K562 (cell line): ENCODE measurements around the gene TBL1X. TPM values are rescaled to one million over a fixed set of nuclear protein-coding genes. Genes with fewer than 3 reads are reported as not detected.

Experiments used
- ATAC-seq: fragments of 200-7000 bp; cut with Tn5 transposase; 3 replicates; pipeline ENCODE4 v1.9.1; 2020; ENCODE audit warnings: moderate library complexity
- BruUV-seq: library from RNA; stranded (reverse); fragments of 400-500 nt; replicated peaks from 2 replicates; lab custom pipeline; 2021; lab: Mats Ljungman, UMichigan
- CTCF ChIA-PET: fragments of 300-600 bp; formaldehyde crosslinking; extraction: SDS; loops from one replicate; lab custom pipeline; 2021; ENCODE audit warnings: low intra/inter-chr PET ratio; lab: Yijun Ruan, JAX
- POLR2A ChIA-PET: fragments of 300-600, 350-650 bp; sonication (Branson Sonifier 250); formaldehyde crosslinking; extraction: SDS; loops from one replicate; lab custom pipeline; 2021; ENCODE audit warnings: antibody characterized with exemption, inconsistent platforms; lab: Yijun Ruan, JAX
- DNase-seq, 4 experiments: peaks; one replicate each; pipeline versions ENCODE4 v3.0.0 to v3.0.0-alpha.2; 2011 to 2018; ENCODE audit warnings: low spot score in 3 of 4, mixed read lengths in 3 of 4; ENCODE audit errors: extremely low read depth in 1 of 4
- FAIRE-seq: peaks from 2 replicates; lab custom pipeline; 2011; peaks lifted over from hg19 to GRCh38; lab: Jason Lieb, UNC
- H2AFZ ChIP-seq: 2 replicates; pipeline ENCODE4 v1.6.0; 2011; ENCODE audit warnings: low read depth, low read length, control low read depth, inconsistent platforms
- H3K27ac ChIP-seq: fragments of 200-600 bp; 3 replicates; pipeline ENCODE4 v1.8.0; 2011; ENCODE audit warnings: low read depth, mild to moderate bottlenecking, control low read depth, inconsistent platforms, low read length, moderate library complexity, mixed read lengths; ENCODE audit errors: extremely low read depth
- H3K27me3 ChIP-seq, 2 experiments: fragments of 300-600 bp in 1 of 2; 2 replicates in 1 of 2; 3 replicates in 1 of 2; pipeline versions ENCODE4 v1.6.0 to v1.8.0; 2011; ENCODE audit warnings: inconsistent platforms in 2 of 2, low read length in 2 of 2, mild to moderate bottlenecking in 1 of 2, mixed read lengths in 1 of 2, moderate library complexity in 1 of 2; ENCODE audit not compliant: control insufficient read depth in 2 of 2, insufficient read depth in 2 of 2
- H3K36me3 ChIP-seq: fragments of 300-600 bp; 3 replicates; pipeline ENCODE4 v1.8.0; 2011; ENCODE audit warnings: mild to moderate bottlenecking, low read length, inconsistent platforms; ENCODE audit not compliant: control insufficient read depth, insufficient read depth
- H3K4me1 ChIP-seq, 2 experiments: fragments of 200-600 bp in 1 of 2; replicated peaks in 1 of 2; 2 replicates in 1 of 2; 3 replicates in 1 of 2; pipeline versions ENCODE4 v1.5.1 to v1.8.0; 2011; ENCODE audit warnings: inconsistent platforms in 2 of 2, low read length in 2 of 2, mild to moderate bottlenecking in 1 of 2, mixed read lengths in 1 of 2, moderate library complexity in 1 of 2; ENCODE audit not compliant: control insufficient read depth in 2 of 2, insufficient read depth in 2 of 2
- H3K4me2 ChIP-seq: 2 replicates; pipeline ENCODE4 v1.6.1; 2011; ENCODE audit warnings: low read length, control low read depth, inconsistent platforms, mixed read lengths; ENCODE audit not compliant: insufficient read depth
- H3K4me3 ChIP-seq: fragments of 200-600 bp; sonication (generic), shearing (Covaris generic); 2 replicates; pipeline ENCODE4 v1.5.1; 2016; ENCODE audit warnings: control low read depth, inconsistent platforms
- H3K79me2 ChIP-seq: fragments of 200-600 bp; 3 replicates; pipeline ENCODE4 v1.8.0; 2011; ENCODE audit warnings: low read length, inconsistent platforms; ENCODE audit not compliant: control insufficient read depth, insufficient read depth
- H3K9ac ChIP-seq, 2 experiments: 2 replicates each; pipeline versions ENCODE4 v1.6.0 to v1.6.1; 2011; ENCODE audit warnings: low read depth in 2 of 2, low read length in 2 of 2, control low read depth in 1 of 2, inconsistent platforms in 1 of 2, mild to moderate bottlenecking in 1 of 2, mixed read lengths in 1 of 2; ENCODE audit not compliant: insufficient read depth in 1 of 2
- H3K9me1 ChIP-seq: one replicate; pipeline ENCODE4 v1.6.0; 2011; ENCODE audit warnings: inconsistent platforms, mild to moderate bottlenecking, low read length, moderate library complexity; ENCODE audit not compliant: control insufficient read depth, insufficient read depth
- H3K9me3 ChIP-seq: replicated peaks from 2 replicates; pipeline ENCODE4 v1.5.1; 2011; ENCODE audit warnings: low read depth, low read length, inconsistent platforms; ENCODE audit not compliant: control insufficient read depth, insufficient read depth
- H4K20me1 ChIP-seq: replicated peaks from 2 replicates; pipeline ENCODE4 v1.6.1; 2011; ENCODE audit warnings: low read length, inconsistent platforms, mixed read lengths; ENCODE audit not compliant: control insufficient read depth, insufficient read depth
- ARID4B ChIP-seq: sonication (generic); formaldehyde crosslinking; IDR thresholded peaks from 2 replicates; pipeline ENCODE4 v1.8.0; 2022; ENCODE audit warnings: mild to moderate bottlenecking, missing genetic modification reagents
- CBX1 ChIP-seq: sonication (generic); IDR thresholded peaks from 2 replicates; pipeline ENCODE4 v1.6.1; 2016; ENCODE audit warnings: antibody characterized with exemption, low read depth, mild to moderate bottlenecking
- FOXA3 ChIP-seq, 2 experiments: fragments of 450-650 bp in 1 of 2; sonication (generic) in 1 of 2; formaldehyde crosslinking; IDR thresholded peaks in 1 of 2; conservative IDR thresholded peaks in 1 of 2; 2 replicates each; pipeline versions ENCODE4 v1.4.0 to v1.8.0; 2020 to 2022; ENCODE audit warnings: mild to moderate bottlenecking in 2 of 2, missing genetic modification reagents in 1 of 2
- L3MBTL2 ChIP-seq: fragments of 450-650 bp; IDR thresholded peaks from 2 replicates; pipeline ENCODE4 v1.6.1; 2016; ENCODE audit warnings: mild to moderate bottlenecking, moderate library complexity
- MAX ChIP-seq: sonication (generic); formaldehyde crosslinking; IDR thresholded peaks from 2 replicates; pipeline ENCODE4 v1.9.0; 2022; ENCODE audit warnings: mild to moderate bottlenecking, missing genetic modification reagents
- RBBP5 ChIP-seq: fragments of 200-600 bp; sonication (generic); IDR thresholded peaks from 2 replicates; pipeline ENCODE4 v1.6.1; 2012; ENCODE audit warnings: borderline replicate concordance, mild to moderate bottlenecking, low read length, control low read depth, inconsistent platforms; ENCODE audit not compliant: insufficient read depth, poor library complexity, severe bottlenecking
- RBFOX2 ChIP-seq: fragments of 200-400 bp; formaldehyde crosslinking; IDR thresholded peaks from 2 replicates; pipeline ENCODE4 v1.6.1; 2017; ENCODE audit warnings: low read depth, mild to moderate bottlenecking, low read length, moderate library complexity
- UBTF ChIP-seq, 2 experiments: IDR thresholded peaks; 2 replicates each; pipeline ENCODE4 v1.6.1; 2012; ENCODE audit warnings: improper control_type of control experiment in 2 of 2, low read depth in 2 of 2, low read length in 2 of 2, borderline replicate concordance in 1 of 2
- ZNF184 ChIP-seq: sonication (generic); formaldehyde crosslinking; IDR thresholded peaks from 2 replicates; pipeline ENCODE4 v1.5.0; 2020; ENCODE audit warnings: missing genetic modification reagents
- WGBS: fragments of 100-300 bp; shearing (Covaris generic); methylation state at CpG from one replicate; pipeline ENCODE4 v1.1.6; 2016; ENCODE audit warnings: low coverage, mixed read lengths; ENCODE audit not compliant: insufficient coverage; ENCODE audit errors: missing lambda C conversion rate; 5-methylcytosine and 5-hydroxymethylcytosine counted together
- in situ Hi-C: fragments of 300-500 bp; cut with MboI; formaldehyde crosslinking; loops from 4 replicates; pipeline ENCODE4 v1.15.0; 2018; ENCODE audit warnings: inconsistent platforms, mixed read lengths
- intact Hi-C: fragments of 100-400 bp; cut with micrococcal nuclease; formaldehyde crosslinking; loops from 2 replicates; pipeline ENCODE4 v1.14.2; 2022
- polyA plus RNA-seq, 8 experiments: library from polyadenylated mRNA; depleted of rRNA in 4 of 8; stranded (reverse) in 5 of 8; unstranded in 3 of 8; fragments of >200 nt; fragmentation: Nextera tagmentation in 2 of 8; fragmentation: Illumina TruSeq in 1 of 8; extraction: Ambion mirVana in 2 of 8; extraction: Trizol in 1 of 8; gene quantifications; 2 replicates each; pipeline versions ENCODE4 v1.2.1 to v1.2.3, GENCODE V29; 2011 to 2014; ENCODE audit warnings: inconsistent platforms in 1 of 8, missing spikeins in 1 of 8
- total RNA-seq, 7 experiments: library from RNA; depleted of rRNA in 6 of 7; stranded (reverse); fragments of >200 nt in 6 of 7; fragmentation: Illumina TruSeq in 2 of 7; extraction: Trizol in 2 of 7; gene quantifications; 2 replicates each; pipeline versions ENCODE4 v1.2.1 to v1.2.3, GENCODE V29; 2011 to 2021; ENCODE audit warnings: low replicate concordance in 1 of 7
- TF ChIP-seq, protein P1 (sequence below), 2 experiments: fragments of 450-650 bp; conservative IDR thresholded peaks; 2 replicates each; pipeline ENCODE4 v1.6.1; 2017; ENCODE audit warnings: mild to moderate bottlenecking in 2 of 2, moderate library complexity in 2 of 2

TBL1X gene
- total and polyA plus RNA-seq, 9 of the 15 experiments (the other 6 are each of a cell fraction or from before 2014, with no cell fraction given) = 6.0 to 49.6 (median 19.7) TPM

DNA sequence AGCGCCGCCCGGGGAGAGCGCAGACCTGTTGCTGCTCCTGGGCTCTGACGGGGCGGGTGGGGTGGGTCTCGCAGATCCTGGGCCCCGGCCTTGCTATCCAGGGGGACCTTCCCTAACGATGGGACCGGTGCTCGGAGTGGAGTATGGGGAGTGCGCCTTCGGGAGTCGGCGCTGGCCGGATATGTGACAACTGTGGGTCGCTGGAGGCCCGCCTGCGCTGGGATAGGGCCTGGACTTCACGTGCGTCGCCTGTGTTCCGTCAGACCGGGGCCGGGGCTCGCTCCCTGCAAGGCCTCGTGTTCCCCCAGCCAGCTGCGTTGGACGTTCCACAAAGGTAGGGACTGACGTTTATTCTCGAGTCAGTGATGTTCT, 1.3 kb downstream of the TBL1X start:
- no TSS peak for BruUV-seq
- Histone ChIP-seq H2AFZ (no peak overlapping the region), H3K79me2 (peaks cover 57% of the 10 kb centered on the region), H3K9ac (peak overlapping the region; percentile 70 to 93), H3K27me3 (no peaks in the 10 kb centered on the region), H4K20me1 (peaks cover 13% of the 10 kb centered on the region; the same call in 1 of the 2 replicates), H3K9me3 (no peaks in the 10 kb centered on the region), H3K4me1 (peaks cover 40 to 44% of the 10 kb centered on the region in 2 experiments), H3K4me2 (peak overlapping the region; percentile 71), H3K27ac (peak overlapping the region; percentile 78), H3K36me3 (peaks cover 22% of the 10 kb centered on the region; the same call in 2 of the 3 replicates), H3K4me3 (peak overlapping the region; percentile 68), H3K9me1 (no peaks in the 10 kb centered on the region)
- DNase-seq (peak in 2 of 4 experiments; percentile 39 to 66), FAIRE-seq (no peak), ATAC-seq (peak; percentile 49)
- ChIA-PET POLR2A (interaction anchor here (0.6 kb wide), 1 partner anchor 126 kb away, joined by 5 read pairs; no protein-coding TSS in a partner anchor), CTCF (no interaction called here)
- intact Hi-C loops (loop anchor here (10.0 kb wide), 1 partner anchor 179 kb away; no protein-coding TSS in a partner anchor), in situ Hi-C loops (no loop called here)
- 0% methylated on average over 2 of the region's 31 CpGs for WGBS
- TF ChIP-seq, protein P1, sequence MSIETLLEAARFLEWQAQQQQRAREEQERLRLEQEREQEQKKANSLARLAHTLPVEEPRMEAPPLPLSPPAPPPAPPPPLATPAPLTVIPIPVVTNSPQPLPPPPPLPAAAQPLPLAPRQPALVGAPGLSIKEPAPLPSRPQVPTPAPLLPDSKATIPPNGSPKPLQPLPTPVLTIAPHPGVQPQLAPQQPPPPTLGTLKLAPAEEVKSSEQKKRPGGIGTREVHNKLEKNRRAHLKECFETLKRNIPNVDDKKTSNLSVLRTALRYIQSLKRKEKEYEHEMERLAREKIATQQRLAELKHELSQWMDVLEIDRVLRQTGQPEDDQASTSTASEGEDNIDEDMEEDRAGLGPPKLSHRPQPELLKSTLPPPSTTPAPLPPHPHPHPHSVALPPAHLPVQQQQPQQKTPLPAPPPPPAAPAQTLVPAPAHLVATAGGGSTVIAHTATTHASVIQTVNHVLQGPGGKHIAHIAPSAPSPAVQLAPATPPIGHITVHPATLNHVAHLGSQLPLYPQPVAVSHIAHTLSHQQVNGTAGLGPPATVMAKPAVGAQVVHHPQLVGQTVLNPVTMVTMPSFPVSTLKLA (conservative IDR thresholded peaks at IDR 0.05) = peak; percentile 36 to 68; a peak in 2 of 4 replicates
- TF ChIP-seq ZNF184 (CRISPR knock-in tag) (no peak), FOXA3 (CRISPR knock-in tag; conservative IDR thresholded peaks at IDR 0.05 in 1 of 2, IDR thresholded peaks at IDR 0.05 in 1 of 2) (0 out of 4 replicates have a peak, but pooled peaks of 1 of the 2 experiments have one; percentile 25), L3MBTL2 (peak; percentile 69; the same call in 1 of the 2 replicates), MAX (peak; percentile 64), UBTF (IDR thresholded peaks at IDR 0.05; ENCODE audit: borderline replicate concordance in 1 of 2, low read depth in 2 of 2, low read length in 2 of 2) (peak in 1 of 2 experiments; percentile 80; a peak in 1 of 4 replicates), RBBP5 (peak; percentile 24), CBX1 (no peak), ARID4B (CRISPR knock-in tag) (peak; percentile 55; the same call in 1 of the 2 replicates), RBFOX2 (peak; percentile 55)
